ENCODE results near the gene FOXC1. TPM values are rescaled to one million over a fixed set of nuclear protein-coding genes. Genes with fewer than 3 reads are reported as not detected.

Gene FOXC1
- total RNA-seq, 1 experiment from 2014 or later, result 6.7 TPM

GRCh38 chr6:1611322-1611571, 1.5 kb downstream of the FOXC1 start:
- H3K27ac ChIP-seq (ENCODE audit: low read length), result no peak overlapping the region
- TF ChIP-seq TCF7L2 (IDR thresholded peaks at IDR 0.05; ENCODE audit: low read depth, low read length) (no peak), POLR2AphosphoS5 (IDR thresholded peaks at IDR 0.05; ENCODE audit: low read depth, low read length) (no peak), REST (IDR thresholded peaks at IDR 0.05; ENCODE audit: insufficient read depth in 1 of 2, low read depth in 2 of 2, low read length in 1 of 2) (no peak), CTCF (IDR thresholded peaks at IDR 0.05) (peak; percentile 85)
- ATAC-seq, result peak; percentile 63
- H3K9me3 ChIP-seq (ENCODE audit: control insufficient read depth, insufficient read depth, low read depth, low read length), result no peaks in the 10 kb centered on the region
- peaks cover 13% of the 10 kb centered on the region for H3K4me1 ChIP-seq (ENCODE audit: control insufficient read depth, insufficient read depth, low read length)
- CTCF ChIA-PET, result interaction anchor here (0.7 to 1.0 kb wide), 3 partner anchors 9 to 299 kb away, joined by 4 to 7 read pairs (median 6); no protein-coding TSS in a partner anchor
- DNase-seq (ENCODE audit: low read depth, low spot score), result no peak
- BruUV-seq (replicated peaks), result no TSS peak
- H3K4me3 ChIP-seq (ENCODE audit: low read depth in 2 of 2, low read length in 2 of 2), result peak overlapping the region; percentile 62 to 79
- peaks cover 3% of the 10 kb centered on the region; the same call in 1 of the 2 replicates for H3K27me3 ChIP-seq (ENCODE audit: control insufficient read depth, insufficient read depth, low read length)
- in situ Hi-C loops (cut with HindIII; ENCODE audit: low pct_unique_long_range_greater_than_20kb, low sequenced_read_pairs), result no loop called here
- intact Hi-C loops (cut with micrococcal nuclease; ENCODE audit: unreplicated experiment), result no loop called here
- POLR2A ChIA-PET, result interaction anchor here (0.7 to 1.0 kb wide), 2 partner anchors 13 to 498 kb away, joined by 3 to 6 read pairs; no protein-coding TSS in a partner anchor
- H3K36me3 ChIP-seq (ENCODE audit: control insufficient read depth, insufficient read depth, low read length), result no peaks in the 10 kb centered on the region

GRCh38 chr6:1611572-1612298, 2.0 kb downstream of the FOXC1 start:
- H3K27ac ChIP-seq (ENCODE audit: low read length), result peak overlapping the region; percentile 4
- peaks cover 13% of the 10 kb centered on the region for H3K4me1 ChIP-seq (ENCODE audit: control insufficient read depth, insufficient read depth, low read length)
- ATAC-seq (peak; percentile 24), DNase-seq (ENCODE audit: low read depth, low spot score) (no peak)
- BruUV-seq (replicated peaks), result no TSS peak
- intact Hi-C loops (cut with micrococcal nuclease; ENCODE audit: unreplicated experiment), result no loop called here
- peaks cover 3% of the 10 kb centered on the region; the same call in 1 of the 2 replicates for H3K27me3 ChIP-seq (ENCODE audit: control insufficient read depth, insufficient read depth, low read length)
- H3K4me3 ChIP-seq (ENCODE audit: low read depth in 2 of 2, low read length in 2 of 2), result peak overlapping the region; percentile 62 to 79
- TF ChIP-seq TCF7L2 (IDR thresholded peaks at IDR 0.05; ENCODE audit: low read depth, low read length) (no peak), SIN3A (IDR thresholded peaks at IDR 0.05; ENCODE audit: borderline replicate concordance, insufficient read depth, low read depth, low read length) (0 out of 2 replicates have a peak, but pooled peaks have one; percentile 50)
- POLR2A ChIA-PET, result interaction anchor here (0.7 to 1.0 kb wide), 3 partner anchors 12 to 497 kb away, joined by 3 to 6 read pairs (median 6); no protein-coding TSS in a partner anchor
- H3K36me3 ChIP-seq (ENCODE audit: control insufficient read depth, insufficient read depth, low read length), result no peaks in the 10 kb centered on the region
- in situ Hi-C loops (cut with HindIII; ENCODE audit: low pct_unique_long_range_greater_than_20kb, low sequenced_read_pairs), result no loop called here
- no peaks in the 10 kb centered on the region for H3K9me3 ChIP-seq (ENCODE audit: control insufficient read depth, insufficient read depth, low read depth, low read length)
- CTCF ChIA-PET, result interaction anchor here (0.7 to 1.2 kb wide), 4 partner anchors 9 to 493 kb away, joined by 4 to 7 read pairs (median 5); no protein-coding TSS in a partner anchor

All from Panc1 (cell line).